Measurements from ENCODE around the gene SLC7A6.

Gene SLC7A6

DNA sequence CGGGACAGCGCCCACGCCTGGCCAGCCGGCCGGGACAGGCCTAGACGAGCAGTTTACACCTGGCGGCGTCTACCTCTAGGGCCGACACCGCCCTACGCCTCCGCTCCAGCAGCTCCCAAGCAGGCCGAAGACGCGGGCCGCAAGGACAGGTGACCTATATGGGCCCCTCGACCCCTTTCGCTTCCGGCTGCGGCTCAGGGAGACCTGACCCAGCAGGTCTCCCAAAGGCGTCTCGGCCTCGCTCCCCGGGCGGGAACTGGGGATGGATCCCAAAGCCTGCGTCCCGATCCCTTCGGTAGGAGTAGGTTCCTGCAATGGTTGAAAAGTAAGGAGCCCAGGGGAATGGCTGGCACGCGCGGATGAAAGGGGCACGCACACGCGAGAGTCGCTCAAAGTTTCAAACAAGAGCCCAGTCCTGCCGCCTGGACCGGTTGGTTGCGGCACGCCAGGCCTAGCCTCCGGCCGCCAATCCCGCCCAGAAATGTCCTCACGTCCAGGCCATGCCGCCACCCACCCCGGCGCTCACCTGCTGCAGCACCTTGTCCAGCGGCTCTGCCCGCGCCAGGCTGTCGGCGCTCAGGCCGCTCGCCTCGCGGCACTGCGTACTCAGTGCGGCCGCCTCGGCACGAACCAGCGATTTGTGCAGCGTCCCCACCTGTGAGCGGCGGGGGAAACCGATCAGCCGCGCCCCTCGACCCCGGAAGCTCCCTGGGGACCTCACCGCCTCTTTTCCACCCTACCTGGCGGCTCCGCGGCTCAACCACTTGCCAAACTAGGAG is 29.0 kb upstream of the SLC7A6 start:
- DNase-seq (ENCODE audit: low read depth) = no peak

DNA sequence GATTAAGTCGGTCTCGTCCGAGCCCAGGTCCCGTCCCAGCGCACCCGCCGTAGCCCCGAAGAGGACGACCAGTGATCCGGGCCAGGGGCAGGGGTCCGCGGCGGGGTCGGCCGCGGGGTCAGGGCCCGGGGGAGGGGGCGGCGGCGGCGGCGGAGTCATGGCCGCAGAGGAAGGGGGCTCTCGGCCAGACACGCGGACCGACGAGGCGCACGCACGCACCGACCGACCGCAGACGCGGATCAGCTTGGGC is 28.5 kb upstream of the SLC7A6 start, which contains the start of gene ESRP2:
ESRP2 (minus strand) TSS at position 241 of the 250 bp plus-strand sequence; CDS start at position 159, 82 bp downstream.
- no peak for DNase-seq (ENCODE audit: low read depth)

DNA sequence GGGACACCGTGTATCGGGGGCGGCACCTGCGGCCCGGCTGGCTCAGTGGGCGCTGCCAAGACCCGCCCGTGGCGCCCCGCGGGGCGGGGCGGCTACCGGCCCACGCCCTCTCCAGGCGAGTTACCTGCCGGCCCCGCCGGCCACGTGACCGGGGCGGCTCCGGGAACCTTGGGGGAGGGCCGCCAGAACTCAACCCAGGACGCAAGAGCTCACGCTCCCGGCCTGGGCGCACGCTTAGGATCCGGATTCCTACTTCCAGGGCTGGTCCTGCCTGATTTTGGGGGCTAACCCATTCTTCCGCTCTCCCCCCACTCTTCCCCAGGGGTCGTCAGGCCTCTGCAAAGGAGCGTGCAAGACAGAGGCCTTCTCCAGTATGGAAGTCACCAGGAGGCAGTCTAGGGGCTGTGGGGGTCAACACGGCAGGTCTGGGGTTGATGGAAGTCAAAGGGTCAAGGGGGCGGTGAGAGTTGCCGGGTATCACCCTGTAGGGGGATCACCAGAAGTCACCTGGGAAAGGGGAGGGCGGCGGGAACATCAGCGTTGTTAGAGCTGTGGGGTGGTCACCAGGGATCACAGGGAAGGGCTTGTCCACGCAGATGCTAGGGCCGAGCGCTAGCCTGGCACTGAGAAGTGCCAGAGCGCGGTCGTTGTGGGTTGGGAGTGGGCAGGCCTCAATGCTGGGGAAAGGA is 28.0 kb upstream of the SLC7A6 start:
- peak; percentile 34 for DNase-seq (ENCODE audit: low read depth)

DNA sequence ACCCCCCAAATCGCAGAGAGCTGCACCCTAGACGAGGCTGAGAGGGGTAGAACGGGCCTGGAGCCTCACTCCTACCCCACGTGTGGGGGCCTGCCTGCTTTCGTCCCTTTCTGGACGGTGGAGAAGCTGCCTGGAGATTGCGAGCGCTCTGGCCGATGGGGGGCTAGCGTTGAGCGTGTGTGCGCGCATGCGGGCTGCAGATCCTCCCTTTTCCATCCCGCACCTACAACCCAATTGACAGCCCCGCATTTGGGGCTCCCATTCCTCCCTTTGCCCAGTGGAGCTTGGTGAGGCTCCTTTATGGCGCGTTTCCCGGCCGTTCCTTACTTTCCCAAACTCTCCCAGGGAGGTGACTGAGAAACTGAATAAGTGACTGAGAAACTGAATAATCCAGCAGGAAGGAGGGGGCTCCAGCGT is 27.5 kb upstream of the SLC7A6 start:
- no peak for DNase-seq (ENCODE audit: low read depth)

DNA sequence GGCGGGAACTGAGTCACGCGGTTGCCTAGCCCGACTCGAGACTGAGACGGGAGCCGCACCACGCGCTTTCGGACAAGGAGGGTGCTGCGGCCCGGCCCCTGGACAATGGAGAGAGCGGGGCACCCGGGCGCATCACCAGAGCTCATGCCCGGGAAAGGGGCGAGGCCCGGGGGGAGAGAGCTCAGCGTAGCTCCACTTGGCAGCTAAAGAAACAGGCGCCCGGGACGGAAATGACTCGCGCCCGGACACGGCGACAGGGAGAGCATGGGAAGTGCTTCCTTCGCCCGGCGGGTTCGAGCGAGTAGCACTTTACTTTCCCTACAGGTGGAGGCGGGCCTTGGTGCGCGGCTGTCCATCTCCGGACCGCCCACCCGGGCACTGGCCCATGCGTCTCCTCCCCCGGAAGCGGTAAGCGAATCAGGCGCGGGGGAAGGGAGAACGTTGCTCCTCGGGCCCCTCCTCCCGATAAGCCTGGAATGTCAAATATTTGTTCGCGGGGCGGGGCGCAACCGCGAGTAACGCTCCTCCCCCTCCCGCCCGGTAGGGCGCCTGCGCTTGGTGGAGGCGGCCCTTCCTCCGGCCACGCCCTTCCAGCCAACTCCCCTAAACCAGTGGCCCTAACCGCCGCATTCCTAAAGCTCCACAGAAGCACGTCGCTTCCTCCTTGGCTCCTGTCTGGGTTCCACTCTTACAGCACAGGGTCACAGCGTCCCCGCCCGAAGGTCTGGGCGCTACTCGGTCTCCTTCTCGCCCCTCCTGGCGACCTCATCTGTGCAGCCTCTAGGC is 26.9 kb upstream of the SLC7A6 start:
- peak; percentile 79 for DNase-seq (ENCODE audit: low read depth)

DNA sequence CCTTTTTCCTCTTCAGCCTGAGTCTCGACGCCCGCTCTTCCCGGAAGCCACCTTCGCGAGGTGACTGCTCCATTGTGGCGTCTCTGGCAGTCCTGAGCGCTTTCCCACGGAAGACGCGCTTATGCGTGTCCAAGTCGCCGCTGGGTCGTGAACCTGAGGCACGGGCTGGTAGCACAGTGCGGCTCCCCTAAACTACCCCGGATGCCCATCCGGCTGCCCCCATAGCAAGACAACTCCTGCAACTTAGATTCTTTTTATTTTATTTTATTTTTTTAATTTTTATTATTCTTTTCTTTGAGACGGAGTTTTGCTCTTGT is 26.3 kb upstream of the SLC7A6 start:
- no peak for DNase-seq (ENCODE audit: low read depth)

DNA sequence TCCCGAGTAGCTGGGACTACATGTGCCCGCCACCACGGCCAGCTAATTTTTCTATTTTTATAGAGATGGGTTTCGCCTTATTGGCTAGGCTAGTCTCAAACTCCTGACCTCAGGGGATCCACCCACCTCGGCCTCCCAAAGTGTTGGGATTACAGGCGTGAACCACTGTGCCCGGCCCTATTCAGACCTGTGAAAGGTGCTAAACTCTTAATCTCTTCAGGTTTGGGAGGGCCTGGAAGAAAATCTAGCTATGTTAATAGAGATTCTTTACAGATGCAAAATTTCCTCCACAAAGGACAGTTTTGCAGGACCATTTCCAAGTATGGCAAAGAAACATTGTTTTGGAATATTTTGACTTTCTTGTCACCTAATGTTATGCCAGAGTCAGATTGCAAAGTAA is 22.2 kb upstream of the SLC7A6 start:
- no peak for DNase-seq (ENCODE audit: low read depth)

DNA sequence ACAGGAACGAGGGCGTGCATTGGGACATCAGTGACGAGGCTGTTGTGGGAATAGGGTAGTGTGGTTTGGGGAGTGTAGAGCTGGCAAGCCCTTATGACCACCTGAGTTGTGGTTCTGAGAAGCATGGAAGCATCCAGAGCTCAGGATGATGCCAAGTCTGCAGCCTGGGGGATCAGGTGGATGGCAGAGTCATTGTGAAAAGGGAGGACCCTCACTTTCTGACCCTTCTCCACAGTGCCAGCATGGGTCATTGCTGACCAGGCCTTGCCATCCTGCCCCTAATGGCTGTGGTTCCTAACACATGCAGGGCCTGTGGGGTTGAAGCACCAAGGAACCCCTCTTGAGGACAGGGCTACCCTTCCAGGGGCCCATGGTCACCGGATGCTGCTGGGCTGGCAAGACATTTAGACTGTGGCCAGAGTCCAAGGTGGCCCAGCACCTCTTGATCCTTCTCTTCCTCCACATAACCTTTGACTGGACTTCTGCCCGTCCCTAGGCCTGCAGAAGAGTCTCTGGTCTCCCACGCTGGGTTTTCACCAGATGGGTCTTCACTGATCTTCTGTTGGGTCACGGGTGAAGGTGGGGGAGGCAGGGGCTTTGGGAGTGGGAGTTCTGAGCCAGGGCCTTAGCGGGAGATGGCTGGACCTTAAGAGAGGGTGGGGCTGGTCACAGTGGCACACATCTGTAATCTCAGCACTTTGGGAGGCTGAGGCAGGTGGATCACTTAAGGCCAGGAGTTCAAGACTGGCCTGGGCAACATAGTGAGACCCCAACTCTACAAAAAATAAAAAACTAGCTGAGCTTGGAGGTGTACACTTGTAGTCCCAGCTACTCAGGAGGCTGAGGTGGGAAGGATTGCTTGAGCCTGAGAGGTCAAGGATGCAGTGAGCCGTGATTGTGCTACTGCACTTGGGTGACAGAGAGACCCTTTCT is 21.1 kb upstream of the SLC7A6 start:
- DNase-seq (ENCODE audit: low read depth) = no peak

DNA sequence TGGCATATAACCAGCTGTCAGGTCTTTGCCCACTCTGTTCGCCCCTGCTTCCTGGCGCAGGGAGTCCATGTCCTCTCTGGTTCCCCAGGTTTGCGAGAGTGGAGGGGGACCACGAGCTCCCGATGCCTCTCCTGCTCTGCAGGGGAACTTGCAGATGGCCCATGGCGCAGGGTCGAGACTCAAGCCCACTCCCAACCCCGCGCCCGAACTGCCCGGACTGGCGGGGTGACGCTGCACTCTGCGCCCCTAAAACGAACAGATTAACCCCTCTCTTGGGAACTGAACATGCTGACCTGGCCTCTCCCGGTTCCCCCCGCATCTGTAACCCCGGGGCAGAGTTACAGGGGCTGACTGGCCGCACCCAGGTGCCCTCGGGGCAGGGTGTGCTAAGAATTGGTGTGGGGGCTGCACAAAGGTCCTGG is 19.8 kb upstream of the SLC7A6 start:
- no peak for DNase-seq (ENCODE audit: low read depth)

DNA sequence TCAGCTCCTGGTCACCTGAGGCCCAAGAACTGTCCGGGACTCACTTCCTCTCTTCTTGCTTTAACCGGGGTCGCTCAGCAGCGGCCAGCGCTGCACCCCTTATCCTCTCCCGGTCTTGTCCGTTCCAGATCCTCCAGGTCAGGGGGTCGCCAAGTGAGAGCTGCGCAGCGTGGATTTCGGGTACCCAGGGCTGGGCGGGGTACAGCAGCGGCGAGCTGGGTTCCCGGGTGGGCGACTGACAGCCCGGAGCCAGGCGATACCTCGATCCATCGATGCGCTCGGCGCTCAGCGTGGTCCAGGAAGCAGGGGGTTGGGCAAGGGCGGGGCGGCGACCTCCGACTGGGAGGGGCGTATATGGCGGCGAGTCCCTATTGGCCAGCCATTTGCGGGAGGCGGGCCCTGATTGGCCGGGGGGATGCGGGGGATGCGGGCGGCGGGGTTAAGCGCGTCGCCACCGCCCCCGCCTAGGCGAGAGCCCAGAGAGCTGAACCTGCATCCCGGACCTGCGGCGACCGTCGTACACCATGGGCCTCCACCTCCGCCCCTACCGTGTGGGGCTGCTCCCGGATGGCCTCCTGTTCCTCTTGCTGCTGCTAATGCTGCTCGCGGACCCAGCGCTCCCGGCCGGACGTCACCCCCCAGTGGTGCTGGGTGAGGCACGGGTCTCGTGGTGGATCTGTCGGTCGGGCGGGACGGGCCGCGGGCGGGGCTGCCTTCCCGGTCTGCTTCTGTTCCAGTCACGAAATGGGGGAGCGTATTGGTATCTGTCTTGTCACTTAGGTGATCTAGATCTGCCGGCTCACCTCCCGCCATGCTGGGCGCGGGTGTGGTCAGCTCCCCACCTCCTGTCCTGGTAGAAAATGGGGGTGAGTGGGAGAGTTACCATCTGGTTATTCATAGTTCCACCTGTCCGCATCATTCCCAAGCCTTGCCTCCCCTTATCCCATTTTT is 19.1 kb upstream of the SLC7A6 start, which contains the start of gene PLA2G15:
PLA2G15 (plus strand) TSS at position 471 of the 951 bp plus-strand sequence; CDS start at position 525, 54 bp downstream.
- peak; percentile 94 for DNase-seq (ENCODE audit: low read depth)

DNA sequence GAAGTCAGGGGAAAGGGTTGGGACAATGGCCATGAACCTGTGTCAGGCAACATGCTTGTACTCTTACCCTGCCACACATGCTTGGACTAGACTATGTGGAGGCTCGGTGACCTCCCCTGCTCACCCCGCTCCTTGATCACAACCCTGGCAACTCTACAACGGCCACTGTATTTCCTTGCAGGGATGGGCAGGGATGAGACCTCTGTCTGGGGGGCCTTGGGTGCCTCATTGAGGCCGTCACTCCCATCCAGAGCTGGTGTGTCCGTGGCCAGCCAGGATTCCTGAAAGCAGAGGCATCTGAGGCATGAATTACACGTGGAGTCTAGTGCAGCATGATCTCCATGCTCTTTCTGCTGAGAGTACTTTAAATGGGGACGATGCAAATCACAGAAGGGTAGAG is 18.2 kb upstream of the SLC7A6 start:
- DNase-seq (ENCODE audit: low read depth) = no peak

DNA sequence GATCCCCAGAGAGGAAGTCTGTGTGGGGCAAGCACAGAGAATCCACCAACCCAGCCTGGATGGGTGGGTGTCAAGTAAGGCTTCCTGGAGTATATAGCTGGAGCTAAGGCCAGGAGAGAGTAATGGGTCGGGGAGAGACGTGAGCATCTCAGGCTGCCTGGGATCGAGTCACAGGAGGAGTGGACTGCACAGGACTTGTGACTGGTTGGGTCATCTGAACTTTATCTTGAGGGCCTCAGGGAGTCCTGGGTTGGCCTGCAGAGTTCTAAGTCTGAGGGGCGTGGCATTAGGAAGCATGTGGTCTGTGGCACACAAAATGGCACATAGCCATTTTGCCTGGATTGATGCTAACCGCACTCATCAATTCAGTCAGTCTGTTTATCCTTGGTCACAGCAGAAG is 17.7 kb upstream of the SLC7A6 start:
- no peak for DNase-seq (ENCODE audit: low read depth)

DNA sequence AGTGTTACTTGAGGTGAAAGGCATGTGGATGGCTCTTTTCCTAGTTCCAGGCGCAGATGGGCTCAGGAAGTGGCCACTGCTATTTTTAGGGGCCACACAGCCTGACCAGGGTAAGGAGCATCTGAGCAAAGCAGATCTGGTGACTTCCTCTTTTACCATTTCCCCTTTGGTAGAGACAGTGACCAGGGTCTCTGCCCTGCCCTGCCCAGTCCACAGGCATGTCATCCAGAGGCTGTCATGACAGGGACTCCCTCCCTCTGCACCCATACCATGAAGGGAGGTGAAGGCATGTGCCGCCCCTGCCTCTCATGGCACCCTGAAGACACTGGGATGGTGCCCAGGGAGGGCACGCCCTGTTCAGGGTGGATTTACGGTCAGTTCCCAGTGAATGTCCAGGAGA is 16.9 kb upstream of the SLC7A6 start:
- DNase-seq (ENCODE audit: low read depth) = no peak

DNA sequence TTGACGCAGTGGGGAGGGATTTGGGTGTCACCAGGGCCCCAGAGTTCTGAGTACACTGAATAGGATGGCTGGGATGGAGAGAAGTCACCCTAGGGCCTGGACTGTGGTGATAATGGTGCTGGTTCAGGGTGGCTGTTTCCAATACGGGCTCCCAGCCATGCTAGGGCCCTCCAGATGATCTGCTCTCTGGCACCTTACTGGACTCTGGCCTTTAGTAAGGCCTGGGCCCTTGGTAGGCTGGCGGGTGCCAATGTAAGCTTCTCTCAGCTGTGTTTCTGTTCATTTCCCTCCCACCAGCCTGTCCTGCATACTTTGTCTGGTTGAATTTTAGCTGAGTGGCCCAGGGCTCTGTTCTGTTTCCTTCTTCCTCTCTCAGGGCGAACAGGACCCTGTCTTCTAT is 16.4 kb upstream of the SLC7A6 start:
- no peak for DNase-seq (ENCODE audit: low read depth)

DNA sequence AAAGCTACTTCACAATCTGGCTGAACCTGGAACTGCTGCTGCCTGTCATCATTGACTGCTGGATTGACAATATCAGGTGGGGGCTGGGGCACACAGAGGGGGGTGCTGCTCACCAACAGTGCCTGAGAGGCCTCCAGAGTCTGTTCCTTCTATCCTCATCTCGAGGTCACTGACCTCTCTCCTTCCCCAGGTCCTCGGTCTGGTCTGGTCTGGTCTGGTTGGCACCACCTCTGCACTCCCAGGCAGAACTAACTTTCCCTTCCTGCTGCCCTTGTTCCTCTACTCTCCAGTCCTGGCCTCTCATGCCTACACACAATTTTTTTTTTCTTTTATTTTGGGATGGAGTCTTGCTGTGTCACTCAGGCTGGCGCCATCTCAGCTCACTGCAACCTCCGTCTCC is 15.0 kb upstream of the SLC7A6 start:
- no peak for DNase-seq (ENCODE audit: low read depth)

DNA sequence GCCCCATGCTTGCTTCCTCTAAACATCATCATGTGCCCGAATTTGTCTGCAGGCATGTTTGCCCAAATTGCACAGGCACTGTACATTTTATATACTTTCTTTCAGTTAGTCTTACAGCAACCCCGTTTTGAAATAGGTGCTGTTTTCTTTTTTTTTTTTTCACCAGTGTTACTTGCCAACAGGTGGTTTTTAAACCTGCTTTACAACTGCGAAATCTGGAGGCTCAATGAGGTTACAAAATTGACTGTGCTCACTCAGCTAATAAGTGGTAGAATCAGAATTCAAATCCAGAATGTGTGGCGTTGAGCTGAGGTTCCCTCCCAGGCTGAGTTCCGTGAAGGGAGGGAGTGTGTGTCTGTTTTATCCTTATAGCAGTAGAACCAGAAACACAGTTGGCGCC is 13.4 kb upstream of the SLC7A6 start:
- DNase-seq (ENCODE audit: low read depth) = no peak

DNA sequence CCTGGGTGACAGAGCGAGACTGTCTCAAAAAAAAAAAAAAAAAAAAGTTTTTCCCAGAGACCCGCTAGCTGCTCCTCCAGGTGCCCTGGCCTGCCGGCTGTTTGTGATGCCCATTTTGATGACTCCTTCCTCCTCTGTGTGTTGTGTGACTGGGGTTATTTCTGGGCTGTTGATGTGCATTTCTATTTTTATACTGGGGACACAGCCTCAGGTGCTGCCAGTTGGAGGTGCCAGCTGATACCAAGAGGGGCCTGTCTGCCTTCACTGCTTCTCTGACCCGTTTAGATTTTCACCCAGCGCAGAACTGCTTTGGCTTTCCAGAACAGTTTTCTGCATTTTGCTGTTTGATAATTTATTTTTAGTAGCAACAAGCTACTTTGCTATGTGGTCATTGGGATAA is 12.5 kb upstream of the SLC7A6 start:
- DNase-seq (ENCODE audit: low read depth) = no peak

DNA sequence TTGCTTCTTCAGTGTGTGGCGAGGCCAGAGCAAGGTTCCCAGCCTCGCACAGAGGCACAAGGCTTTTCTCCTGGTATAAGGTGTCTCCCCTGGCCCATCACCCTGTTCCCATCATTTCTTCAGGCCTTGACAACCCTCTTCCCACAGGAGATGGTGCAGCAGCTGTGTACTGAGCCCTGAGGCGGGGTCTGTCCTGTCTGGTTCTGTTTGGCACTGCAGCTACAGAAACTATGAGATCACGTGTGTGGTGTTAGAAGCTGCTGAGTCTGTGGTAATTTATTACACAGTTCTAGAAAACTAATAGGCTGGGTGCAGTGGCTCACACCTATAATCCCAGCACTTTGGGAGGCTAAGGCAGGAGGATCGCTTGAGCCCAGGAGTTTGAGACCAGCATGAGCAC is 11.9 kb upstream of the SLC7A6 start:
- DNase-seq (ENCODE audit: low read depth) = no peak

DNA sequence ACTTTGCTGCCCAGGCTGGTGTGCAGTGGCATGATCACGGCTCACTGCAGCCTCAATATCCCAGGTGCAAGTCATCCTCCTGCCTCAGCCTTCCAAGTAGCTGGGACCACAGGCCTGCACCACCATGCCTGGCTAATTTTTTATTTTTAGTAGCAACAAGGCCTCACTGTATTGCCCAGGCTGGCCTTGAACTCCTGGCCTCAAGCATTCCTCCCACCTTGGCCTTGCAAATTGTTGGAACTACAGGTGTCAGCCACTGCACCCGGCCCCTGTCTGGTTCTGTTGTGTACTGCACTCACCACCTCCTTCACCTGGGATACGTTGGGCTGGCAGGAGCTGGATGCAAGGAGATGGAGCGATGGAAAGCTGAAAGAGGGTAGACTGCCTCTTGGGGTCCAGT is 10.6 kb upstream of the SLC7A6 start:
- DNase-seq (ENCODE audit: low read depth) = no peak

DNA sequence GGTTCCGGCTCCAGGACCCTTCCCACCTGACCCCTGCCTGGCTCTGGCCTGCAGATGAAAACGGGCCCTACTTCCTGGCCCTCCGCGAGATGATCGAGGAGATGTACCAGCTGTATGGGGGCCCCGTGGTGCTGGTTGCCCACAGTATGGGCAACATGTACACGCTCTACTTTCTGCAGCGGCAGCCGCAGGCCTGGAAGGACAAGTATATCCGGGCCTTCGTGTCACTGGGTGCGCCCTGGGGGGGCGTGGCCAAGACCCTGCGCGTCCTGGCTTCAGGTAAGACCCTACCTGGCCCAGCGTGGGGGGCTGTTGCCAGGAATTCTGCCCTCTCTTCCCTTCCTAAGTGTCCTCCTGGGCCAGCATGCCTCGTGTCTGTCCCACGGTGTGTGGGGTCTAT is 8.6 kb upstream of the SLC7A6 start:
- no peak for DNase-seq (ENCODE audit: low read depth)
